ENCODE measurements around the gene IFNL4. TPM values are rescaled to one million over a fixed set of nuclear protein-coding genes. Genes with fewer than 3 reads are reported as not detected.

IFNL4 gene
- 0.09 TPM in 1 of 2 replicates, not detected in the other for total RNA-seq

GRCh38 chr19:39248806-39249205 is at the start of gene IFNL4:
IFNL4 (minus strand) TSS chr19:39248856.

GRCh38 chr19:39296055-39296645 is 47.5 kb upstream of the IFNL4 start, which contains the start of gene IFNL1:
IFNL1 (plus strand) TSS chr19:39296407; CDS start chr19:39296422, 15 bp downstream.

GRCh38 chr19:39268085-39268484 is 19.4 kb upstream of the IFNL4 start, which contains the start of gene IFNL2:
IFNL2 (plus strand) TSS chr19:39268396; CDS start chr19:39268569, 173 bp downstream.

GRCh38 chr19:39244410-39245100 is 4.1 kb downstream of the IFNL4 start, which contains the start of gene IFNL3:
IFNL3 (minus strand) TSS chr19:39245006; CDS start chr19:39244967, 39 bp downstream.

GRCh38 chr19:39203372-39204341 is 45.0 kb downstream of the IFNL4 start, which contains the start of gene SYCN:
SYCN (minus strand) TSS chr19:39204263; CDS start chr19:39204254, 9 bp downstream.

GRCh38 chr19:39196860-39197562 is 51.6 kb downstream of the IFNL4 start, which contains the start of gene NCCRP1:
NCCRP1 (plus strand) TSS chr19:39196964; CDS start chr19:39196983, 19 bp downstream.

Other genes starting within 250 kb of the IFNL4 start
- 3.3 and 6.4 TPM in 2 replicates for gene FBXO27, start 216.3 kb downstream of the IFNL4 start, total RNA-seq
- under 0.01 and 0.65 TPM in 2 replicates for gene ACP7, start 164.5 kb downstream of the IFNL4 start, total RNA-seq
- 11.3 and 22.0 TPM in 2 replicates for gene PAK4, start 123.1 kb downstream of the IFNL4 start, total RNA-seq
- not detected in 2 replicates for gene NCCRP1, start 51.9 kb downstream of the IFNL4 start, total RNA-seq
- gene SYCN, start 44.6 kb downstream of the IFNL4 start, total RNA-seq, result not detected in 2 replicates
- not detected in 2 replicates for gene IFNL3, start 3.9 kb downstream of the IFNL4 start, total RNA-seq
- not detected in 2 replicates for gene IFNL2, start 19.5 kb upstream of the IFNL4 start, total RNA-seq
- gene IFNL1, start 47.6 kb upstream of the IFNL4 start, total RNA-seq, result not detected in 2 replicates
- gene LRFN1, start 72.0 kb upstream of the IFNL4 start, total RNA-seq, result 0.51 and 0.59 TPM in 2 replicates
- gene GMFG, start 87.2 kb upstream of the IFNL4 start, total RNA-seq, result not detected in 2 replicates
- gene SAMD4B, start 93.6 kb upstream of the IFNL4 start, total RNA-seq, result 56.7 and 100 TPM in 2 replicates
- 20.6 and 24.1 TPM in 2 replicates for gene PAF1, start 142.2 kb upstream of the IFNL4 start, total RNA-seq
- 15.1 and 19.5 TPM in 2 replicates for gene MED29, start 142.5 kb upstream of the IFNL4 start, total RNA-seq
- gene ZFP36, start 158.0 kb upstream of the IFNL4 start, total RNA-seq, result 0.59 and 1.2 TPM in 2 replicates
- gene PLEKHG2, start 163.8 kb upstream of the IFNL4 start, total RNA-seq, result 13.4 and 22.7 TPM in 2 replicates
- gene RPS16, start 187.1 kb upstream of the IFNL4 start, total RNA-seq, result 22.9 and 43.7 TPM in 2 replicates
- 71.0 and 92.6 TPM in 2 replicates for gene SUPT5H, start 196.7 kb upstream of the IFNL4 start, total RNA-seq
- gene TIMM50, start 232.0 kb upstream of the IFNL4 start, total RNA-seq, result 43.9 and 64.5 TPM in 2 replicates

All from smooth muscle cell of the umbilical artery (primary cell).